ENCODE results near the gene CNTROB.

Gene CNTROB

DNA sequence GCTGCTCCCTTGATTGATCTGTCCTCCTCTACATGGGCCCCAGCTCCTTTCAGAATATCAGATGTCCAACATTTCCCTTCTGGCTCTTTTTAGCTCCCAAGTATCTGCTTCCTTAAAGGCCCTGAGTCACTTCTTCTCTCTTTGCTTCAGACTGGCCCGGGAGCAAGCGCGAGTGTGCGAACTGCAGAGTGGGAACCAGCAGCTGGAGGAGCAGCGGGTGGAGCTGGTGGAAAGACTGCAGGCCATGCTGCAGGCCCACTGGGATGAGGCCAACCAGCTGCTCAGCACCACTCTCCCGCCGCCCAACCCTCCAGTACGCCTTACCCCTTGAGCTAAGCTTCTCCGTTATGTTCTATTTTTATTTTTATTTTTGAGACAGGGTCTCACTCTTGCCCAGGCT lies 12.3 kb downstream of the CNTROB start:
- TF ChIP-seq POLR2AphosphoS5 (IDR thresholded peaks at IDR 0.05; ENCODE audit: low read depth, low read length) (no peak), FOXP2 (optimal IDR thresholded peaks at IDR 0.05; ENCODE audit: borderline replicate concordance, extremely low read depth, extremely low read length, insufficient read depth) (no peak), SIN3A (IDR thresholded peaks at IDR 0.05; ENCODE audit: borderline replicate concordance, insufficient read depth, low read length) (no peak), TAF1 (IDR thresholded peaks at IDR 0.05; ENCODE audit: borderline replicate concordance, insufficient read depth, low read length) (no peak)
- TF ChIP-seq, protein P1, sequence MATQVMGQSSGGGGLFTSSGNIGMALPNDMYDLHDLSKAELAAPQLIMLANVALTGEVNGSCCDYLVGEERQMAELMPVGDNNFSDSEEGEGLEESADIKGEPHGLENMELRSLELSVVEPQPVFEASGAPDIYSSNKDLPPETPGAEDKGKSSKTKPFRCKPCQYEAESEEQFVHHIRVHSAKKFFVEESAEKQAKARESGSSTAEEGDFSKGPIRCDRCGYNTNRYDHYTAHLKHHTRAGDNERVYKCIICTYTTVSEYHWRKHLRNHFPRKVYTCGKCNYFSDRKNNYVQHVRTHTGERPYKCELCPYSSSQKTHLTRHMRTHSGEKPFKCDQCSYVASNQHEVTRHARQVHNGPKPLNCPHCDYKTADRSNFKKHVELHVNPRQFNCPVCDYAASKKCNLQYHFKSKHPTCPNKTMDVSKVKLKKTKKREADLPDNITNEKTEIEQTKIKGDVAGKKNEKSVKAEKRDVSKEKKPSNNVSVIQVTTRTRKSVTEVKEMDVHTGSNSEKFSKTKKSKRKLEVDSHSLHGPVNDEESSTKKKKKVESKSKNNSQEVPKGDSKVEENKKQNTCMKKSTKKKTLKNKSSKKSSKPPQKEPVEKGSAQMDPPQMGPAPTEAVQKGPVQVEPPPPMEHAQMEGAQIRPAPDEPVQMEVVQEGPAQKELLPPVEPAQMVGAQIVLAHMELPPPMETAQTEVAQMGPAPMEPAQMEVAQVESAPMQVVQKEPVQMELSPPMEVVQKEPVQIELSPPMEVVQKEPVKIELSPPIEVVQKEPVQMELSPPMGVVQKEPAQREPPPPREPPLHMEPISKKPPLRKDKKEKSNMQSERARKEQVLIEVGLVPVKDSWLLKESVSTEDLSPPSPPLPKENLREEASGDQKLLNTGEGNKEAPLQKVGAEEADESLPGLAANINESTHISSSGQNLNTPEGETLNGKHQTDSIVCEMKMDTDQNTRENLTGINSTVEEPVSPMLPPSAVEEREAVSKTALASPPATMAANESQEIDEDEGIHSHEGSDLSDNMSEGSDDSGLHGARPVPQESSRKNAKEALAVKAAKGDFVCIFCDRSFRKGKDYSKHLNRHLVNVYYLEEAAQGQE (IDR thresholded peaks at IDR 0.05; ENCODE audit: insufficient read depth in 1 of 2, low read depth in 2 of 2, low read length in 2 of 2) = no peak

DNA sequence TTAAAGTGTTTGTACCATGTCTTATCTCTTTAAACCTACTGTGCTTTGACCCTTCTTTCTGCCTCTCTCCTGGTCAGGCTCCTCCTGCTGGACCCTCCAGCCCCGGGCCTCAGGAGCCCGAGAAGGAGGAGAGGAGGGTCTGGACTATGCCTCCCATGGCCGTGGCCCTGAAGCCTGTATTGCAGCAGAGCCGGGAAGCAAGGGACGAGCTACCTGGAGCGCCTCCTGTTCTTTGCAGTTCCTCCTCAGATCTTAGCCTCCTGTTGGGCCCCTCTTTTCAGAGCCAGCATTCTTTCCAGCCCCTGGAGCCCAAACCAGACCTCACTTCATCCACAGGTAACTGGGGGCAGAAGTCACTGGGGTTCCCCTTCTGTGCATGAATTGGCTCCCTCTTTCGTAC lies 13.6 kb downstream of the CNTROB start:
- TF ChIP-seq TAF1 (IDR thresholded peaks at IDR 0.05; ENCODE audit: borderline replicate concordance, insufficient read depth, low read length) = no peak
- TF ChIP-seq POLR2AphosphoS5 (IDR thresholded peaks at IDR 0.05; ENCODE audit: low read depth, low read length) = no peak
- no peak for TF ChIP-seq SIN3A (IDR thresholded peaks at IDR 0.05; ENCODE audit: borderline replicate concordance, insufficient read depth, low read length)
- TF ChIP-seq, protein P1 (IDR thresholded peaks at IDR 0.05; ENCODE audit: insufficient read depth in 1 of 2, low read depth in 2 of 2, low read length in 2 of 2) = no peak
- TF ChIP-seq FOXP2 (optimal IDR thresholded peaks at IDR 0.05; ENCODE audit: borderline replicate concordance, extremely low read depth, extremely low read length, insufficient read depth) = no peak

DNA sequence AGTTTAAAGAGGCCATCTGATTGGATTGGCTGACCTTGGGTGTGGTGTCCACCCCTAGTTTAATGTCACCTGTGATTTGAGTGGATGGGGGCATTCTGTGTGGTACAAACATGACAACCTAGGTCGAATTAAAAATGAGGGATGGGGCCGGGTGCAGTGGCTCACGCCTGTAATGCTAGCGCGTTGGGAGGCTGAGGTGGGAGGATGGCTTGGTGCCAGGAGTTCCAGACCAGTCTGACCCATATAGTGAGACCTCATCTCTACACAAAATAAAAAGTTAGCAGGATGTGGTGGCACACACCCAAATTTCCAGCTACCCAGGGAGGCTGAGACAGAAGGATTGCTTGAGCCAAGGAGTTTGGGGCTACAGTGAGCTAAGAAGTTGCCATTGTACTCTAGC lies 14.4 kb downstream of the CNTROB start:
- TF ChIP-seq, protein P1 (IDR thresholded peaks at IDR 0.05; ENCODE audit: insufficient read depth in 1 of 2, low read depth in 2 of 2, low read length in 2 of 2) = no peak
- TF ChIP-seq SIN3A (IDR thresholded peaks at IDR 0.05; ENCODE audit: borderline replicate concordance, insufficient read depth, low read length) (no peak), FOXP2 (optimal IDR thresholded peaks at IDR 0.05; ENCODE audit: borderline replicate concordance, extremely low read depth, extremely low read length, insufficient read depth) (no peak), TAF1 (IDR thresholded peaks at IDR 0.05; ENCODE audit: borderline replicate concordance, insufficient read depth, low read length) (no peak), POLR2AphosphoS5 (IDR thresholded peaks at IDR 0.05; ENCODE audit: low read depth, low read length) (no peak)

DNA sequence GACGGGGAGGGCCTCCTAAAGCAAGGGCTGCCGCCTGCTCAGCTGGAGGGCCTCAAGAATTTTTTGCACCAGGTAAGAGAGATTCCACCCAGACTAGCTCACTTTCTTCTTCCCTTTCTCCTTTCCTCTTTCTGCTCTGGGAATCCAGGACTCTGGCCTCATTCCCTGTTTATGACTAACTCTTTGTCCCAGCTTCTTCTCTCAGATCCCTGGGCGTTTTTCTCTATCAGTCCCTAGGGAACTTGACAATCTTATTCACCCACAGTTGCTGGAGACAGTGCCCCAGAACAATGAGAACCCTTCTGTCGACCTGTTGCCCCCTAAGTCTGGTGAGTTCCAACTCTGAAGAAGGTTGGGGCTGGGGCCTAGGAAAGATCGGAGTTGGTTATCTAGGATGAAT lies 15.6 kb downstream of the CNTROB start:
- no peak for TF ChIP-seq SIN3A (IDR thresholded peaks at IDR 0.05; ENCODE audit: borderline replicate concordance, insufficient read depth, low read length)
- no peak for TF ChIP-seq POLR2AphosphoS5 (IDR thresholded peaks at IDR 0.05; ENCODE audit: low read depth, low read length)
- TF ChIP-seq TAF1 (IDR thresholded peaks at IDR 0.05; ENCODE audit: borderline replicate concordance, insufficient read depth, low read length) = no peak
- no peak for TF ChIP-seq FOXP2 (optimal IDR thresholded peaks at IDR 0.05; ENCODE audit: borderline replicate concordance, extremely low read depth, extremely low read length, insufficient read depth)
- TF ChIP-seq, protein P1 (IDR thresholded peaks at IDR 0.05; ENCODE audit: insufficient read depth in 1 of 2, low read depth in 2 of 2, low read length in 2 of 2) = no peak

DNA sequence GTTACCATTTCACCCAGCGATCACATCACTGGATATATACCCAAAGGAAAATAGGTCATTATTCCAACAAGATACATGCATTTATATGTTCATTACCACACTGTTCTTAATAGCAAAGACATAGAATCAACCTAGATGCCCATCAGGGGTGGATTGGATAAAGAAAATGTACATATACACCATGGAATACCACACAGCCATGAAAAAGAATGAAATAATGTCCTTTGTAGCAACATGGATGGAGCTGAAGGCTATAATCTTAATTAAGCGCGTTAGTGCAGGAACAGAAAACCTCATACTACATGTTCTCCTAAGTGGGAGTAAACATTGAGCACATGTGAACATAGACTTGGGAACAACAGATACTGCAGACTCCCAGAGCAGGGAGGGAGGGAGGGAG lies 18.6 kb downstream of the CNTROB start:
- TF ChIP-seq FOXP2 (optimal IDR thresholded peaks at IDR 0.05; ENCODE audit: borderline replicate concordance, extremely low read depth, extremely low read length, insufficient read depth) (no peak), POLR2AphosphoS5 (IDR thresholded peaks at IDR 0.05; ENCODE audit: low read depth, low read length) (no peak), SIN3A (IDR thresholded peaks at IDR 0.05; ENCODE audit: borderline replicate concordance, insufficient read depth, low read length) (no peak), TAF1 (IDR thresholded peaks at IDR 0.05; ENCODE audit: borderline replicate concordance, insufficient read depth, low read length) (no peak)
- TF ChIP-seq, protein P1 (IDR thresholded peaks at IDR 0.05; ENCODE audit: insufficient read depth in 1 of 2, low read depth in 2 of 2, low read length in 2 of 2) = no peak

All from PFSK-1 (cell line).